Nucleus accumbens (tissue), 56 donors: ENCODE data around the gene UNC13B.
"Not testable (repeated sequence)": the region's sequence is repeated elsewhere in the genome, so short reads cannot be mapped to it uniquely, and the experiment has no call there.

ENCODE experiments used
- DNase-seq, 56 donors: peaks; one replicate each; lab custom pipeline; 2025; lab: John Stamatoyannopoulos, UW

The UNC13B gene

GRCh38 chr9:35162605-35163315 is 951 bp downstream of the UNC13B start:
- DNase-seq: peak in 4 of 56 donors; percentile 21 to 47 (median 25)

- DNase-seq: no peak
Observed at GRCh38 chr9:35163413-35163812, 1.6 kb downstream of the UNC13B start.

- no peak for DNase-seq
Observed at GRCh38 chr9:35164711-35165110, 2.9 kb downstream of the UNC13B start.

GRCh38 chr9:35167429-35167828 is 5.6 kb downstream of the UNC13B start:
- not testable (repeated sequence) for DNase-seq

- DNase-seq: no peak
Observed at GRCh38 chr9:35168963-35169362, 7.2 kb downstream of the UNC13B start.

GRCh38 chr9:35172878-35173277 is 11.1 kb downstream of the UNC13B start:
- no peak for DNase-seq

- DNase-seq: no peak
Observed at GRCh38 chr9:35177520-35177919, 15.7 kb downstream of the UNC13B start.

GRCh38 chr9:35179347-35180280 is 17.8 kb downstream of the UNC13B start:
- no peak for DNase-seq

- DNase-seq: no peak
Observed at GRCh38 chr9:35180801-35181200, 19.0 kb downstream of the UNC13B start.

GRCh38 chr9:35182401-35182800 is 20.6 kb downstream of the UNC13B start:
- DNase-seq: not testable (repeated sequence)

GRCh38 chr9:35182996-35183754 is 21.4 kb downstream of the UNC13B start:
- not testable (repeated sequence) for DNase-seq

- DNase-seq: not testable (repeated sequence)
Observed at GRCh38 chr9:35183755-35184480, 22.1 kb downstream of the UNC13B start.

- no peak for DNase-seq
Observed at GRCh38 chr9:35186524-35186923, 24.7 kb downstream of the UNC13B start.

- no peak for DNase-seq
Observed at GRCh38 chr9:35190203-35190602, 28.4 kb downstream of the UNC13B start.

GRCh38 chr9:35191105-35191504 is 29.3 kb downstream of the UNC13B start:
- DNase-seq: no peak

- no peak for DNase-seq
Observed at GRCh38 chr9:35193762-35194161, 32.0 kb downstream of the UNC13B start.

GRCh38 chr9:35195683-35196082 is 33.9 kb downstream of the UNC13B start:
- no peak for DNase-seq

- no peak for DNase-seq
Observed at GRCh38 chr9:35198191-35198590, 36.4 kb downstream of the UNC13B start.

GRCh38 chr9:35203528-35203927 is 41.7 kb downstream of the UNC13B start:
- no peak for DNase-seq

- DNase-seq: no peak
Observed at GRCh38 chr9:35205340-35205739, 43.5 kb downstream of the UNC13B start.
